Heart right ventricle (tissue), 16 donors: Measurements from ENCODE around the gene SART3. TPM values are rescaled to one million over a fixed set of nuclear protein-coding genes. Genes with fewer than 3 reads are reported as not detected.

Source experiments
- ATAC-seq, 8 donors: fragments of 200-7000 bp; cut with Tn5 transposase; one replicate each; pipeline ENCODE4 v1.9.1; 2020; ENCODE audit warnings: mild to moderate bottlenecking in 8 of 8, moderate library complexity in 8 of 8, moderate number of reproducible peaks in 1 of 8
- DNase-seq, 2 donors: peaks; one replicate each; pipeline ENCODE4 v3.0.0-alpha.2; 2020
- H3K27ac ChIP-seq, 10 donors: fragments of 200-600 bp; sonication (generic) in 2 of 10; one replicate each; pipeline versions ENCODE4 v1.5.0 to v1.8.0; 2020 to 2022; ENCODE audit warnings: mild to moderate bottlenecking in 3 of 10
- H3K27me3 ChIP-seq, 7 donors: fragments of 200-600 bp; one replicate each; pipeline ENCODE4 v1.8.0; 2021 to 2022; ENCODE audit warnings: mild to moderate bottlenecking in 2 of 7
- H3K36me3 ChIP-seq, 9 donors: fragments of 200-600 bp; sonication (generic) in 1 of 9; one replicate each; pipeline versions ENCODE4 v1.5.0 to v1.8.0; 2020 to 2022; ENCODE audit warnings: mild to moderate bottlenecking in 2 of 9
- H3K4me1 ChIP-seq, 9 donors: fragments of 200-600 bp; sonication (generic) in 1 of 9; one replicate each; pipeline versions ENCODE4 v1.5.0 to v1.8.0; 2020 to 2022; ENCODE audit warnings: mild to moderate bottlenecking in 4 of 9
- H3K4me3 ChIP-seq, 10 donors: fragments of 200-600 bp; sonication (generic) in 2 of 10; one replicate each; pipeline versions ENCODE4 v1.5.0 to v1.8.0; 2020 to 2022; ENCODE audit warnings: mild to moderate bottlenecking in 7 of 10, moderate library complexity in 2 of 10
- H3K9me3 ChIP-seq, 11 donors: fragments of 200-600 bp in 10 of 11; sonication (generic) in 2 of 11; one replicate each; pipeline versions ENCODE4 v1.5.0 to v1.8.0; 2013 to 2022; ENCODE audit warnings: mild to moderate bottlenecking in 2 of 11, control low read depth in 1 of 11, moderate library complexity in 1 of 11
- CTCF ChIP-seq, 9 donors: fragments of 200-600 bp; sonication (generic) in 2 of 9; IDR thresholded peaks; one replicate each; pipeline versions ENCODE4 v1.5.0 to v1.8.0; 2021 to 2022; ENCODE audit warnings: antibody characterized with exemption in 9 of 9, mild to moderate bottlenecking in 5 of 9, moderate library complexity in 1 of 9
- WGBS, 2 donors: extraction: QIAGEN DNeasy Blood & Tissue Kit; methylation state at CpG; one replicate each; pipeline ENCODE4 v1.1.7; 2013; ENCODE audit warnings: inconsistent platforms in 1 of 2; 5-methylcytosine and 5-hydroxymethylcytosine counted together
- intact Hi-C, 10 donors: fragments of 100-400 bp; cut with DNase I; formaldehyde crosslinking; loops; one replicate each; pipeline versions ENCODE4 v1.11.1 to v1.14.2; 2022
- long read RNA-seq, 3 donors: library from polyadenylated mRNA; unstranded; transcript quantifications; one replicate each; pipeline ENCODE4 v2.0.0, GENCODE V29; 2020 to 2021
- polyA plus RNA-seq, 2 donors: library from polyadenylated mRNA; stranded (reverse); fragments of 200-250 nt; gene quantifications; one replicate each; pipeline ENCODE4 v1.2.3, GENCODE V29; 2013
- total RNA-seq, 10 donors: library from RNA; stranded (reverse); fragmentation: NEBNext Ultra II Directional in 3 of 10; extraction: Animal tissue kit (Norgen Biotek cat#: 25700) in 3 of 10; gene quantifications; one replicate each; pipeline versions ENCODE4 v1.2.1 to v1.2.4, GENCODE V29; 2021 to 2023
- donor health status: Arrhythmogenic right ventricular cardiomyopathy.
- donor health status: ischemic (EF 13 %, LVEDD 7.1; RV severe dilation, severe dysfunction).
- donor health status: healthy with polysubstance abuse.
- donor health status: DM: no; HTN: yes; CAD: no.
- donor health status: DM: no; HTN: no; CAD: no.
- donor health status: ischemic (EF 25% LVEDD 6.9; RV normal size, moderate dysfunction).
- donor health status: ischemic (EF 25% LVEDD 5.7; RV mildly dilated, moderate dysfunction).
- donor health status: healthy.
- donor health status: DM: yes; HTN: yes; CAD: no.
- donor health status: Ischemic cardiomyopathy.
- donor health status: ischemic (EF 35%, LVEDD 5.7; RV mildly dilated, moderate dysfunction).
- donor health status: nonischemic (EF 11% LVEDD 7.7; RV severe dilation, severe dysfunction).
- donor health status: DM: yes; HTN: yes; CAD: no.
- donor health status: PGD.
- donor health status: ischemic (EF 29% LVEDD 5.4; RV normal size, mild dysfunction).
- donor health status: nonischemic (EF 23%, LVEDD 6.1; RV moderate dilation, normal function).

The SART3 gene
- total RNA-seq (10 to 100 TPM; 20.7 to 38.0 (median 25.2) TPM), polyA plus RNA-seq (10 to 100 TPM; 13.5 to 18.3 TPM)
- long read RNA-seq, donor 1, full-length matches to known transcripts, result 7 of 24 reads
- long read RNA-seq, donor 1, partial matches to known transcripts, result 14 of 24 reads
- long read RNA-seq, donor 1, other reads (novel, unspliced or antisense), result 3 of 24 reads
- long read RNA-seq, donor 2, full-length matches to known transcripts, result 15 of 29 reads
- long read RNA-seq, donor 2, partial matches to known transcripts, result 8 of 29 reads
- long read RNA-seq, donor 2, other reads (novel, unspliced or antisense), result 6 of 29 reads
- long read RNA-seq, donor 3, full-length matches to known transcripts, result 10 of 41 reads
- long read RNA-seq, donor 3, partial matches to known transcripts, result 27 of 41 reads
- long read RNA-seq, donor 3, other reads (novel, unspliced or antisense), result 4 of 41 reads

- DNase-seq (peak; percentile 82 to 86), ATAC-seq (peak; percentile 48 to 86 (median 74))
- 0% methylated on average over 57 of the region's 57 CpGs for WGBS, 2 donors
- intact Hi-C loops, result loop anchor here in 9 of 10 donors (5.0 to 10.0 kb wide), 9 partner anchors 171 to 534 kb away; partner anchors contain the start of genes ALKBH2 (in 5 of the 9), SSH1 (in 4 of the 9), CORO1C (in 2 of the 9) and UNG (in 1 of the 9)
- peak within 1 kb of the TSS; percentile 57 to 99 (median 88) for H3K4me3 ChIP-seq
- peaks cover 0 to 45% (median 18%) of the 10 kb centered on the region in 9 donors for H3K36me3 ChIP-seq
- no peaks in the 10 kb centered on the region for H3K27me3 ChIP-seq
- peak within 1 kb of the TSS; percentile 78 to 97 (median 92) for H3K27ac ChIP-seq
- H3K4me1 ChIP-seq, result peaks cover 5 to 81% (median 72%) of the 10 kb centered on the region in 9 donors
- no peaks in the 10 kb centered on the region for H3K9me3 ChIP-seq
- no peak for TF ChIP-seq CTCF (IDR thresholded peaks at IDR 0.05)
Measured at GRCh38 chr12:108560752-108561719, at the start of gene SART3. Gene SART3 (minus strand): TSS chr12:108561173. CDS start chr12:108561154, 19 bp downstream.

- ATAC-seq, result no peak
- no peak overlapping the region for H3K27ac ChIP-seq
Measured at GRCh38 chr12:108610336-108610815, 49.4 kb upstream of the SART3 start.

GRCh38 chr12:108609537-108610335 is 48.8 kb upstream of the SART3 start:
- no peaks in the 10 kb centered on the region for H3K27me3 ChIP-seq
- no peaks in the 10 kb centered on the region for H3K36me3 ChIP-seq
- peak; percentile 81 to 93 (median 86) for ATAC-seq
- peak; percentile 73 to 84 for DNase-seq
- no peak for TF ChIP-seq CTCF (IDR thresholded peaks at IDR 0.05)
- intact Hi-C loops, result loop anchor here in 2 of 10 donors (5.0 to 10.0 kb wide), 2 partner anchors 37 to 485 kb away; partner anchors contain the start of genes ALKBH2 (in 1 of the 2) and UNG (in 1 of the 2)
- H3K27ac ChIP-seq, result peak overlapping the region in 2 of 10 donors; percentile 6 to 12
- H3K9me3 ChIP-seq, result no peaks in the 10 kb centered on the region
- WGBS, 2 donors, result 31 to 39% methylated on average over 21 of the region's 21 CpGs
- H3K4me3 ChIP-seq, result peak overlapping the region in 1 of 10 donors; percentile 15
- H3K4me1 ChIP-seq, result peaks cover 0 to 31% (median 11%) of the 10 kb centered on the region in 9 donors

More at GRCh38 chr12:108610336-108610815, 49.4 kb upstream of the SART3 start:
- intact Hi-C loops, result loop anchor here in 1 of 10 donors (10.0 kb wide), 1 partner anchor 484 kb away; the partner anchor contains the start of genes ALKBH2 and UNG
- DNase-seq, result no peak
- 91 to 94% methylated on average over 8 of the region's 8 CpGs for WGBS, 2 donors
- Histone ChIP-seq H3K36me3 (no peaks in the 10 kb centered on the region), H3K9me3 (peaks cover 0 to 1% (median 0%) of the 10 kb centered on the region in 11 donors), H3K4me1 (peaks cover 0 to 31% (median 11%) of the 10 kb centered on the region in 9 donors), H3K4me3 (no peak overlapping the region), H3K27me3 (no peaks in the 10 kb centered on the region)
- TF ChIP-seq CTCF (IDR thresholded peaks at IDR 0.05), result no peak
